DOHH2 (cell line): ENCODE measurements around the gene ZSCAN21.

Experiments
- H3F3A ChIP-seq: fragments of 200-600 bp; sonication (generic), shearing (Covaris generic); 2 replicates; pipeline ENCODE4 v1.6.0; 2016; ENCODE audit warnings: antibody characterized with exemption, mild to moderate bottlenecking; ENCODE audit not compliant: control insufficient read depth, insufficient read depth
- H3K27ac ChIP-seq: fragments of 200-600 bp; sonication (generic); 2 replicates; pipeline ENCODE4 v1.5.1; 2014; ENCODE audit warnings: low read depth, mild to moderate bottlenecking, low read length, moderate library complexity
- H3K27me3 ChIP-seq: fragments of 200-600 bp; sonication (generic); 2 replicates; pipeline ENCODE4 v1.6.1; 2014; ENCODE audit warnings: mild to moderate bottlenecking, low read length, mixed read lengths; ENCODE audit not compliant: control insufficient read depth
- H3K36me3 ChIP-seq: fragments of 200-600 bp; sonication (generic); 2 replicates; pipeline ENCODE4 v1.6.1; 2014; ENCODE audit warnings: mild to moderate bottlenecking, low read length, moderate library complexity, mixed read lengths; ENCODE audit not compliant: control insufficient read depth
- H3K4me1 ChIP-seq: fragments of 200-600 bp; sonication (generic); 2 replicates; pipeline ENCODE4 v1.6.1; 2014; ENCODE audit warnings: mild to moderate bottlenecking, low read length, mixed read lengths; ENCODE audit not compliant: control insufficient read depth
- H3K4me2 ChIP-seq: fragments of 200-600 bp; sonication (generic); 2 replicates; pipeline ENCODE4 v1.6.0; 2014; ENCODE audit warnings: mild to moderate bottlenecking, low read length, moderate library complexity
- H3K4me3 ChIP-seq: fragments of 200-600 bp; sonication (generic); 2 replicates; pipeline ENCODE4 v1.5.1; 2014; ENCODE audit warnings: mild to moderate bottlenecking, low read length, mixed read lengths
- H3K79me2 ChIP-seq: fragments of 200-600 bp; sonication (generic); 2 replicates; pipeline ENCODE4 v1.6.1; 2014; ENCODE audit warnings: mild to moderate bottlenecking, low read length, mixed read lengths; ENCODE audit not compliant: control insufficient read depth
- H3K9me2 ChIP-seq: fragments of 200-600 bp; sonication (generic); replicated peaks from 2 replicates; pipeline ENCODE4 v1.6.1; 2014; ENCODE audit warnings: mild to moderate bottlenecking, low read length, mixed read lengths; ENCODE audit not compliant: control insufficient read depth
- H3K9me3 ChIP-seq: fragments of 200-600 bp; sonication (generic); 2 replicates; pipeline ENCODE4 v1.6.1; 2014; ENCODE audit warnings: antibody characterized with exemption, low read length, mixed read lengths; ENCODE audit not compliant: control insufficient read depth, insufficient read depth
- H4K20me1 ChIP-seq: fragments of 200-600 bp; sonication (generic); 2 replicates; pipeline ENCODE4 v1.6.0; 2014; ENCODE audit warnings: low read depth, mild to moderate bottlenecking, antibody characterized with exemption, low read length, moderate library complexity; ENCODE audit not compliant: control insufficient read depth, insufficient read depth
- CTCF ChIP-seq: fragments of 200-600 bp; sonication (generic); IDR thresholded peaks from one replicate; pipeline ENCODE4 v1.5.1; 2014; ENCODE audit warnings: antibody characterized with exemption, mild to moderate bottlenecking, low read depth, low read length; ENCODE audit not compliant: poor library complexity, severe bottlenecking
- EZH2phosphoT487 ChIP-seq: fragments of 200-600 bp; sonication (generic); IDR thresholded peaks from 2 replicates; pipeline ENCODE4 v1.6.1; 2017; ENCODE audit warnings: borderline replicate concordance, mild to moderate bottlenecking, antibody characterized with exemption, low read length, moderate library complexity, mixed read lengths

The ZSCAN21 gene

GRCh38 chr7:100093054-100093453 lies 43.5 kb downstream of the ZSCAN21 start:
- Histone ChIP-seq H3K4me3 (no peak overlapping the region), H4K20me1 (peaks cover 13% of the 10 kb centered on the region), H3K4me2 (no peak overlapping the region), H3K9me2 (no peaks in the 10 kb centered on the region), H3K79me2 (peaks cover 43% of the 10 kb centered on the region), H3K4me1 (peaks cover 24% of the 10 kb centered on the region), H3K27me3 (no peaks in the 10 kb centered on the region), H3F3A (peaks cover 78% of the 10 kb centered on the region), H3K36me3 (peaks cover 86% of the 10 kb centered on the region), H3K27ac (no peak overlapping the region), H3K9me3 (no peaks in the 10 kb centered on the region)
- no peak for TF ChIP-seq EZH2phosphoT487
- TF ChIP-seq CTCF, result no peak

- Histone ChIP-seq H3K9me2 (no peaks in the 10 kb centered on the region), H3K27ac (no peak overlapping the region), H3K36me3 (peaks cover 90% of the 10 kb centered on the region), H3F3A (peaks cover 83% of the 10 kb centered on the region), H3K4me2 (no peak overlapping the region), H3K27me3 (no peaks in the 10 kb centered on the region), H3K4me1 (peaks cover 22% of the 10 kb centered on the region), H4K20me1 (peaks cover 18% of the 10 kb centered on the region), H3K9me3 (no peaks in the 10 kb centered on the region), H3K79me2 (peaks cover 43% of the 10 kb centered on the region), H3K4me3 (no peak overlapping the region)
- TF ChIP-seq CTCF, result no peak
- TF ChIP-seq EZH2phosphoT487, result no peak
Measured at GRCh38 chr7:100093498-100093897, 43.9 kb downstream of the ZSCAN21 start.

DNA sequence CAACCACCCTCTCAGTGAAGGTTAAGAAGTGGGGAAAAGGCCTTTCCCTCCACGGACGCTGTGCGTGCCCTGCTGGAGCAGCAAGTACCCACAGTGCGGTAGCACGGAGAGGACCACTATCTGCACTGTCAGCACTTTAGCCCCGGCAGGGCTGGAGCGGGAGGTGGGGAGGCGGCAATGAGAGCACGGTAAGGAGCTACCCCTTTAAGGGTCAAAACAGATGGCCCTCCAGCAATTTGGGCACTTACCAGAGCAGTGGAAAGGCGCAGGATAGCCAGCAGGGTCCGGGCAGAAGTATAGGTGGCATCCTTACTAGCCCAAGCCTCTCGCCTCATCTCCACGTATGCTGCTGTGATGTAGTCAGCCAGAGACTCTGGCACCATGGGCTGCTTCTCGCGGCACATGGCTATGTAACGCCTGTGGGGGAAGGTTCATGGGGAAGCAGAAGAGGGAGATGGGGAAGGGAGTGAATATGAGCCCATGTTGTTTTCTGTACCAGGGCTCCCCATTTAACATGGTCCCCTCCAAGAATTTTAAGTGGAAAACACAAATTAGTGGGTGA lies 44.4 kb downstream of the ZSCAN21 start:
- peaks cover 23% of the 10 kb centered on the region for H3K4me1 ChIP-seq
- H3K9me2 ChIP-seq, result no peaks in the 10 kb centered on the region
- H3F3A ChIP-seq, result peaks cover 87% of the 10 kb centered on the region
- H3K4me3 ChIP-seq, result no peak overlapping the region
- H3K9me3 ChIP-seq, result no peaks in the 10 kb centered on the region
- no peak overlapping the region for H3K4me2 ChIP-seq
- TF ChIP-seq EZH2phosphoT487, result no peak
- TF ChIP-seq CTCF, result no peak
- H3K36me3 ChIP-seq, result peaks cover 93% of the 10 kb centered on the region
- H4K20me1 ChIP-seq, result peaks cover 23% of the 10 kb centered on the region
- no peak overlapping the region for H3K27ac ChIP-seq
- H3K27me3 ChIP-seq, result no peaks in the 10 kb centered on the region
- peaks cover 43% of the 10 kb centered on the region for H3K79me2 ChIP-seq
